Activated naive CD4-positive, alpha-beta T cell treated with anti-CD3 and anti-CD28 coated beads for 36 hours (primary cell): ENCODE data around the gene RAB3A. TPM values are rescaled to one million over a fixed set of nuclear protein-coding genes. Genes with fewer than 3 reads are reported as not detected.
"Not testable (repeated sequence)": the region's sequence is repeated elsewhere in the genome, so short reads cannot be mapped to it uniquely, and the experiment has no call there.

Experiments used
- CTCF ChIA-PET: fragments of 350-600 bp; sonication (Branson Sonifier 250); formaldehyde crosslinking; loops from one replicate; lab custom pipeline; 2021; ENCODE audit warnings: antibody characterized with exemption; lab: Charles Lee
- DNase-seq: peaks from one replicate; pipeline ENCODE4 v3.0.0-alpha.2; 2020
- H3K27ac Mint-ChIP-seq: one replicate; pipeline ENCODE4 v1.8.0; 2021; ENCODE audit warnings: mild to moderate bottlenecking, mixed read lengths
- H3K27me3 Mint-ChIP-seq: one replicate; pipeline ENCODE4 v1.8.0; 2021; ENCODE audit warnings: low read depth, mixed read lengths
- H3K36me3 Mint-ChIP-seq: one replicate; pipeline ENCODE4 v1.8.0; 2021; ENCODE audit warnings: low read depth, mixed read lengths
- H3K4me1 Mint-ChIP-seq: one replicate; pipeline ENCODE4 v1.8.0; 2021; ENCODE audit warnings: low read depth, mixed read lengths
- H3K4me3 Mint-ChIP-seq: one replicate; pipeline ENCODE4 v1.8.0; 2021; ENCODE audit warnings: mild to moderate bottlenecking, moderate library complexity, mixed read lengths
- H3K9me3 Mint-ChIP-seq: one replicate; pipeline ENCODE4 v1.8.0; 2021; ENCODE audit warnings: mixed read lengths
- intact Hi-C: fragments of 100-400 bp; cut with micrococcal nuclease; formaldehyde crosslinking; loops from one replicate; pipeline ENCODE4 v1.15.1; 2023
- total RNA-seq, 2 experiments: library from RNA; stranded (reverse); gene quantifications; one replicate each; pipeline ENCODE4 v1.2.3, GENCODE V29; 2021

RAB3A gene
- total RNA-seq, 2 experiments from 2014 or later = 3.8 to 6.0 TPM

GRCh38 chr19:18160971-18161635 is 42.7 kb downstream of the RAB3A start:
- Mint-ChIP-seq H3K9me3 (no peaks in the 10 kb centered on the region), H3K36me3 (peaks cover 17% of the 10 kb centered on the region), H3K4me3 (peak overlapping the region; percentile 76), H3K27me3 (no peaks in the 10 kb centered on the region), H3K27ac (no peak overlapping the region), H3K4me1 (peaks cover 10% of the 10 kb centered on the region)
- intact Hi-C loops = loop anchor here (1.0 to 2.0 kb wide), 2 partner anchors 8 to 44 kb away; partner anchors contain the start of genes PIK3R2 and RAB3A
- DNase-seq = peak; percentile 77
- CTCF ChIA-PET = interaction anchor here (0.8 to 2.3 kb wide), 9 partner anchors 9 to 152 kb away, joined by 3 to 15 read pairs (median 4); partner anchors contain the start of gene MAST3

GRCh38 chr19:18160493-18160970 is 43.3 kb downstream of the RAB3A start:
- no peaks in the 10 kb centered on the region for H3K27me3 Mint-ChIP-seq
- CTCF ChIA-PET = interaction anchor here (0.6 to 2.3 kb wide), 7 partner anchors 9 to 151 kb away, joined by 3 to 15 read pairs (median 4); partner anchors contain the start of gene MAST3
- peaks cover 10% of the 10 kb centered on the region for H3K4me1 Mint-ChIP-seq
- intact Hi-C loops = loop anchor here (2.0 kb wide), 1 partner anchor 44 kb away; the partner anchor contains the start of gene RAB3A
- DNase-seq = peak; percentile 32
- H3K4me3 Mint-ChIP-seq = peak overlapping the region; percentile 76
- H3K9me3 Mint-ChIP-seq = no peaks in the 10 kb centered on the region
- H3K27ac Mint-ChIP-seq = no peak overlapping the region
- H3K36me3 Mint-ChIP-seq = peaks cover 11% of the 10 kb centered on the region

- peaks cover 13% of the 10 kb centered on the region for H3K4me1 Mint-ChIP-seq
- intact Hi-C loops = loop anchor here (2.0 kb wide), 1 partner anchor 45 kb away; the partner anchor contains the start of gene RAB3A
- no peaks in the 10 kb centered on the region for H3K9me3 Mint-ChIP-seq
- no peak for DNase-seq
- H3K27me3 Mint-ChIP-seq = no peaks in the 10 kb centered on the region
- no peak overlapping the region for H3K27ac Mint-ChIP-seq
- CTCF ChIA-PET = interaction anchor here (0.6 to 2.3 kb wide), 6 partner anchors 8 to 150 kb away, joined by 3 to 15 read pairs (median 4); no protein-coding TSS in a partner anchor
- no peak overlapping the region for H3K4me3 Mint-ChIP-seq
- H3K36me3 Mint-ChIP-seq = peaks cover 11% of the 10 kb centered on the region
Measured at GRCh38 chr19:18159810-18160209, 44.0 kb downstream of the RAB3A start.

GRCh38 chr19:18159059-18159616 is 44.7 kb downstream of the RAB3A start:
- DNase-seq, intact Hi-C loops, H3K27ac Mint-ChIP-seq, H3K4me3 Mint-ChIP-seq, H3K9me3 Mint-ChIP-seq, H3K27me3 Mint-ChIP-seq: not testable (repeated sequence)
- CTCF ChIA-PET = interaction anchor here (0.6 to 1.8 kb wide), 4 partner anchors 60 to 115 kb away, joined by 4 to 5 read pairs (median 4); no protein-coding TSS in a partner anchor
- peaks cover 18% of the 10 kb centered on the region for H3K4me1 Mint-ChIP-seq
- peaks cover 11% of the 10 kb centered on the region for H3K36me3 Mint-ChIP-seq

GRCh38 chr19:18158467-18158866 is 45.4 kb downstream of the RAB3A start:
- CTCF ChIA-PET = interaction anchor here (1.0 kb wide), 1 partner anchor 16 kb away, joined by 3 read pairs; no protein-coding TSS in a partner anchor
- no peak for DNase-seq
- Mint-ChIP-seq H3K27me3 (no peaks in the 10 kb centered on the region), H3K4me3 (no peak overlapping the region), H3K27ac (no peak overlapping the region), H3K36me3 (peaks cover 10% of the 10 kb centered on the region), H3K9me3 (no peaks in the 10 kb centered on the region), H3K4me1 (peaks cover 22% of the 10 kb centered on the region)
- intact Hi-C loops = no loop called here

- Mint-ChIP-seq H3K36me3 (peaks cover 6% of the 10 kb centered on the region), H3K27ac (no peak overlapping the region), H3K4me3 (no peak overlapping the region), H3K4me1 (peaks cover 22% of the 10 kb centered on the region), H3K27me3 (no peaks in the 10 kb centered on the region), H3K9me3 (no peaks in the 10 kb centered on the region)
- CTCF ChIA-PET = interaction anchor here (0.7 to 1.0 kb wide), 2 partner anchors 17 to 110 kb away, joined by 3 read pairs; no protein-coding TSS in a partner anchor
- intact Hi-C loops = no loop called here
- DNase-seq = no peak
Measured at GRCh38 chr19:18157465-18158063, 46.3 kb downstream of the RAB3A start.

- Mint-ChIP-seq H3K27me3 (no peaks in the 10 kb centered on the region), H3K4me1 (peaks cover 25% of the 10 kb centered on the region), H3K36me3 (peaks cover 5% of the 10 kb centered on the region), H3K27ac (no peak overlapping the region), H3K4me3 (no peak overlapping the region), H3K9me3 (no peaks in the 10 kb centered on the region)
- intact Hi-C loops = no loop called here
- DNase-seq = no peak
- CTCF ChIA-PET = interaction anchor here (1.1 kb wide), 1 partner anchor 10 kb away, joined by 4 read pairs; no protein-coding TSS in a partner anchor
Measured at GRCh38 chr19:18156841-18157464, 46.9 kb downstream of the RAB3A start.

GRCh38 chr19:18156268-18156667 is 47.6 kb downstream of the RAB3A start:
- DNase-seq = no peak
- H3K27me3 Mint-ChIP-seq = no peaks in the 10 kb centered on the region
- H3K4me3 Mint-ChIP-seq = no peak overlapping the region
- H3K9me3 Mint-ChIP-seq = no peaks in the 10 kb centered on the region
- peaks cover 26% of the 10 kb centered on the region for H3K4me1 Mint-ChIP-seq
- H3K27ac Mint-ChIP-seq = no peak overlapping the region
- CTCF ChIA-PET = interaction anchor here (1.0 to 1.1 kb wide), 2 partner anchors 10 to 64 kb away, joined by 4 to 6 read pairs; no protein-coding TSS in a partner anchor
- intact Hi-C loops = no loop called here
- peaks cover 5% of the 10 kb centered on the region for H3K36me3 Mint-ChIP-seq

GRCh38 chr19:18155095-18156087 is 48.5 kb downstream of the RAB3A start:
- H3K27ac Mint-ChIP-seq = no peak overlapping the region
- no peaks in the 10 kb centered on the region for H3K27me3 Mint-ChIP-seq
- CTCF ChIA-PET = interaction anchor here (0.6 to 1.2 kb wide), 6 partner anchors 11 to 174 kb away, joined by 3 to 6 read pairs (median 3); no protein-coding TSS in a partner anchor
- peak overlapping the region; percentile 27 for H3K4me3 Mint-ChIP-seq
- peaks cover 25% of the 10 kb centered on the region for H3K4me1 Mint-ChIP-seq
- peaks cover 4% of the 10 kb centered on the region for H3K36me3 Mint-ChIP-seq
- no peaks in the 10 kb centered on the region for H3K9me3 Mint-ChIP-seq
- DNase-seq = no peak
- intact Hi-C loops = no loop called here

- peaks cover 22% of the 10 kb centered on the region for H3K4me1 Mint-ChIP-seq
- peak; percentile 46 for DNase-seq
- H3K4me3 Mint-ChIP-seq = peak overlapping the region; percentile 83
- no peaks in the 10 kb centered on the region for H3K9me3 Mint-ChIP-seq
- CTCF ChIA-PET = interaction anchor here (1.2 kb wide), 1 partner anchor 15 kb away, joined by 3 read pairs; no protein-coding TSS in a partner anchor
- peaks cover 2% of the 10 kb centered on the region for H3K36me3 Mint-ChIP-seq
- no peaks in the 10 kb centered on the region for H3K27me3 Mint-ChIP-seq
- intact Hi-C loops = loop anchor here (1.0 to 2.0 kb wide), 4 partner anchors 8 to 205 kb away; partner anchors contain the start of gene ARRDC2
- H3K27ac Mint-ChIP-seq = peak overlapping the region; percentile 37
Measured at GRCh38 chr19:18153556-18154134, 50.2 kb downstream of the RAB3A start.
